ENCODE data around the gene CGB8. TPM values are rescaled to one million over a fixed set of nuclear protein-coding genes. Genes with fewer than 3 reads are reported as not detected.
"Not testable (repeated sequence)": the region's sequence is repeated elsewhere in the genome, so short reads cannot be mapped to it uniquely, and the experiment has no call there.

Gene CGB8
- total RNA-seq, 1 donor: not detected

GRCh38 chr19:49036815-49037214 is 12.1 kb downstream of the CGB8 start, which contains the start of gene CGB1:
Gene CGB1 (minus strand): TSS chr19:49036895. CDS start chr19:49036711, 184 bp downstream.
- peak; percentile 48 for TF ChIP-seq CTCF (IDR thresholded peaks at IDR 0.05; ENCODE audit: insufficient read depth, low read depth, low read length)
- not testable (repeated sequence) for DNase-seq (ENCODE audit: low read depth); H3K4me3 ChIP-seq (ENCODE audit: low read depth, low read length)

- H3K4me3 ChIP-seq (ENCODE audit: low read depth, low read length); DNase-seq (ENCODE audit: low read depth): not testable (repeated sequence)
- TF ChIP-seq CTCF (IDR thresholded peaks at IDR 0.05; ENCODE audit: insufficient read depth, low read depth, low read length): peak; percentile 34
Measured at GRCh38 chr19:49031642-49032301, 17.1 kb downstream of the CGB8 start, which contains the start of gene CGB2. Gene CGB2 (plus strand): TSS chr19:49031890. CDS start chr19:49032096, 206 bp downstream.

DNA sequence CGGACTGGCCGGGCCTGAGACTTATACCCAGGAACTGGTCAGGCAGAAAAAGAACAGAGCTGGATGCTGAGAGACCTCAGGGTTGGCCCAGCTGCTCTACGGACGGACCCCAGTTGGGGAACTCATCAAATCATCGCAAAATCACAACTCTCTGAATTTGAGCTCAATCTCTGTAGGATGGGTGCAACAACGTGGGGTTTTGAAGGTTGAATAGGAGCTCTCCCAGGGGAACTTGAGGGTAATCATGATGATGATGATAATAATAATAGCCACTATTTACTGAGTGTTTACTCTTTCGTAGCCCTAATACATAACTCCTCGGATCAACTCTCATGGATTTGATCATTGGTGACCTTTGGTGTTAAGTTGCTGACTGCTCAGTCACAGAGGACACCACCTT is 18.6 kb downstream of the CGB8 start:
- H3K4me3 ChIP-seq (ENCODE audit: low read depth, low read length); DNase-seq (ENCODE audit: low read depth): not testable (repeated sequence)

- not testable (repeated sequence) for DNase-seq (ENCODE audit: low read depth)
Measured at GRCh38 chr19:49029749-49030148, 19.2 kb downstream of the CGB8 start.

DNA sequence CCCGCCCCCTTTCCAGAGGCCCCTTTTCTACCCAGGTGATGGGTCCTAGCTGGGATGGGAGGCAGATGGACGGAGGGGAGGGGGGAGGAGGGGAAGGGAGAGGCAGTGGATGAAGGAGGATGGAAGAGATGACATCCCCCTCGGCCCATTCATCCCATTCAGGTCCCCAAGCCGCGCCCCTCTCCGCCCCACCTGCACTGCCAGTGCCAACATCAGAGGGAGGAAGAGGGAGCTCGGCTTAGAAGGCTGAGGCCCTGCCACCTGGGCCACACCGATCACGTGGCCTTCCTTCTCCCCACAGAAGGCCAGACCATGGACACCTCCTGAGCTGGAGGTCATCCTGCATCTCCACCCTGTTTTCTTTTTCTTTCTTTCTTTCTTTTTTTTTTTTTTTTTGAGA is 20.2 kb downstream of the CGB8 start:
- H3K4me3 ChIP-seq (ENCODE audit: low read depth, low read length); DNase-seq (ENCODE audit: low read depth): not testable (repeated sequence)

More at GRCh38 chr19:49029749-49030148, 19.2 kb downstream of the CGB8 start:
- not testable (repeated sequence) for H3K4me3 ChIP-seq (ENCODE audit: low read depth, low read length)

- not testable (repeated sequence) for H3K4me3 ChIP-seq (ENCODE audit: low read depth, low read length); DNase-seq (ENCODE audit: low read depth)
Measured at GRCh38 chr19:49025599-49025998, 23.3 kb downstream of the CGB8 start.

DNA sequence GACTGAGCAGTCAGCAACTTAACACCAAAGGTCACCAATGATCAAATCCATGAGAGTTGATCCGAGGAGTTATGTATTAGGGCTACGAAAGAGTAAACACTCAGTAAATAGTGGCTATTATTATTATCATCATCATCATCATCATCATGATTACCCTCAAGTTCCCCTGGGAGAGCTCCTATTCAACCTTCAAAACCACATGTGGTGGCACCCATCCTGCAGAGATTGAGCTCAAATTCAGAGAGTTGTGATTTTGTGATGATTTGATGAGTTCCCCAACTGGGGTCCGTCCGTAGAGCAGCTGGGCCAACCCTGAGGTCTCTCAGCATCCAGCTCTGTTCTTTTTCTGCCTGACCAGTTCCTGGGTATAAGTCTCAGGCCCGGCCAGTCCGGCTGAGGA is 23.8 kb downstream of the CGB8 start:
- DNase-seq (ENCODE audit: low read depth); H3K4me3 ChIP-seq (ENCODE audit: low read depth, low read length): not testable (repeated sequence)

GRCh38 chr19:49024233-49024632 is 24.7 kb downstream of the CGB8 start, which contains the start of gene CGB3:
Gene CGB3 (minus strand): TSS chr19:49024333. CDS start chr19:49023971, 362 bp downstream.
- not testable (repeated sequence) for H3K4me3 ChIP-seq (ENCODE audit: low read depth, low read length); DNase-seq (ENCODE audit: low read depth)

DNA sequence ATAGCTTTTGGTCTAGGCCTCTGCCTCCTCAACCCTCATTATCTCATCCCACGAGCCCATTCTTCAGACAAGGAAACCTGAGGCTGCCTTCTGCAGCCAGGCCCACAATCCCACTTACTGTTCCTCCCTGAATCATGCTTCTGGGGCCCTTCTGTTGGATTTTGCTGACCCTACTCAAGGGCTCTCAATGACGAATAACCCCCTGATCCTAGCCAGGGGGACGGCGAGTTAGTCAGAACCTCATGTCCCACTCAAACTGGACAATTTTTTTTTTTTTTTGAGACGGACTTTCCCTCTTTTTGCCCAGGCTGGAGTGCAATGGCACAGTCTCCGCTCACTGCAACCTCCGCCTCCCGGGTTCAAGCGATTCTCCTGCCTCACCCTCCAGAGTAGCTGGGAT is 26.8 kb downstream of the CGB8 start:
- no peak for DNase-seq (ENCODE audit: low read depth)
- no peak for TF ChIP-seq CTCF (IDR thresholded peaks at IDR 0.05; ENCODE audit: insufficient read depth, low read depth, low read length)
- H3K4me3 ChIP-seq (ENCODE audit: low read depth, low read length): no peak overlapping the region

DNA sequence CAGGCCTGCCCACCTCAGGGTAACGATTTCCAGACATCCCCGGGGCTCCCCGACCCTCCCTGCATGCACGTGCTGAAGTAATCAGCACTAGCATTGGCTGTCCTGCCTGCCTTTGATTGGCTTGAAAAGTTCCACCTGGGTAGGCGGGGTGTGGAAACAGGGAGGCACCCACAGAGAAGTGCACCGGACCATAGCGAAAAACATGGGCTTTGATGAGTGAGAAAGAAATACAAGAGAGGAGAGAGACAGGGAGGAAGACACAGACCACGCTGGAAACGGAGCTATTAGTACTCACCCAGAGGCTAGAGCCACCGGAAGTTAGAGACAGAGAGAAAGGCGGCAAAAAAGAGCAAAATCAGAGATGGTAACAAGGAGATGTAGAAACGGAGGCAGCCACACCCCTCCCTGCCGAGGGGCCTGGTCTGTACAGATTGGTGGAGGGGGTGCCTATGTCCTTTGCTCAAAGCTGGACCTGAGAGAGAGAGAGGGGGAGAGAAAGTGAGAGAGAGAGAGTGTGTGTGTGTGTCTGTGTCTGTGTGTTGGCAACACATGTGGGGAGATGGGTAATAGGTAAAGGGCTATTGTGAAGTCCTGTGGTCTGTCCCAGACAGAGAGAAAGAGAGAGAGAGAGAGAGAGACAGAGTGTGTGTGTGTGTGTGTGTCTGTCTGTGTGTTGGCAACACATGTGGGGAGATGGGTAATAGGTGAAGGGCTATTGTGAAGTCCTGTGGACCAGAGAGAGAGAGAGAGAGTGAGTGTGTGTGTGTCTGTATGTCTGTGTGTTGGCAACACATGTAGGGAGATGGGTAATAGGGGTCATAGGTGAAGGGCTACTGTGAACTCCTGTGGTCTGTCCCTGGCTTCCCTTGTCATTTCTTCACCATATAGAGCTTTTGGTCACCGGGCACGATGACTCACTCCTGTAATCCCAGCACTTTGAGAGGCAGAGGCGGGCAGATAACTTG is 27.7 kb downstream of the CGB8 start:
- peak; percentile 34 for DNase-seq (ENCODE audit: low read depth)
- H3K4me3 ChIP-seq (ENCODE audit: low read depth, low read length): no peak overlapping the region
- TF ChIP-seq CTCF (IDR thresholded peaks at IDR 0.05; ENCODE audit: insufficient read depth, low read depth, low read length): no peak
